ENCODE measurements around the gene CNTN1.

The CNTN1 gene

GRCh38 chr12:40980427-40980961 is 288.3 kb downstream of the CNTN1 start:
- DNase-seq = no peak

DNA sequence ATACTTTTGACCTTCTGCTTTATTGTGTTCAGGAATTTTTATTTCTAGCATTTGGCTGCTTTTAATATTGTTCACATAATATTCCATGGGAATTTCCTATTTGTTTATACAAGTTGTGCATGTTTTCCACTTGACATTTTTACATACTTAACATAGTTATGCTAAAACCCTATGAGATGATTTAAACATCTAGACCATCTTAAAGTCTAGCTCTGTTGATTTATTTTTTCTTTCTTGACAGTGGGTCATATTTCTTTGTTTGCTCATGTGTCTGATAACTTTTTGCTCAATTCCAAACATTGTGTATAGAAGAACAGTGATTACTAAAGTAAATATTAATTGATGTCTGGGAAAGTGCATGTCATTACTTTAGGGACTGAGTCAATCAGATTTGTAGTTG is 293.8 kb downstream of the CNTN1 start:
- DNase-seq = no peak

DNA sequence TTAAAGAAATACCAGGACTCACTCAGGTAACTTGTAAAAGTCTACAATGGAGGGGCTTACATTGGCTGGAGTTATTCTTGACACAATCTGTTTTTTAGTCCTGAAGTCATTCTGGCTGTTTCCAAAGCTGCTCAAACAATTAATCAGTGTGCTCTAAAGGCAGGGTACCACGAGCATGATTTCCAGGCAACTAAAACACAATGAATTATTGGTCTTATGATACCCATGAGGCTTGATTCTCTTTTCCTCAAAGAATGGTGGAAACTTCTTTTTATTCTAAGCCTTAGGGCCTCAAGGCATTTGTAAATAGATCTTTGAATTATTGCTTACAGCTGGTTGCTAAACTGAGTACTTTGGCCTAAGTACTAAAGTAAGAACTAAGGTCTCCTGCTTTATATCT is 296.1 kb downstream of the CNTN1 start:
- DNase-seq = no peak

DNA sequence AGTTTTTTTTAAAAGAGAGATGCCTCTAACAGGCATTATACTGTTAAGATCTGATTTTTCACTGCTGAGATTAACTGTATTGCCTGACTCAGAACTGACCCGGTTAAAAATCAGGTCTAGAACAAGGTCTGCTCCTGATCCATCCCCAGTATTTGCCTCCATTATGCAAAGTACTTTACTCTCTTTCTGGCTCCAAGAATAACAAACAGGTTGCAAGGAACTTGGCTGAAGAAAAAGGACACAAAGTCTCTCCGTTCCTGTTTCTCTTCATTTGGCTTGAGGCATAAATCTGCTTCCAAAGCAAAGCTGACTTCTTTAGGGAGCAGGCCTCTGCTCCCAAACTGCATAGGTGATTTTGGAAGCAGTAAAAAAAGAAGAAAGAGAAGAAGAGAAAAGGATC is 296.6 kb downstream of the CNTN1 start:
- DNase-seq = no peak

DNA sequence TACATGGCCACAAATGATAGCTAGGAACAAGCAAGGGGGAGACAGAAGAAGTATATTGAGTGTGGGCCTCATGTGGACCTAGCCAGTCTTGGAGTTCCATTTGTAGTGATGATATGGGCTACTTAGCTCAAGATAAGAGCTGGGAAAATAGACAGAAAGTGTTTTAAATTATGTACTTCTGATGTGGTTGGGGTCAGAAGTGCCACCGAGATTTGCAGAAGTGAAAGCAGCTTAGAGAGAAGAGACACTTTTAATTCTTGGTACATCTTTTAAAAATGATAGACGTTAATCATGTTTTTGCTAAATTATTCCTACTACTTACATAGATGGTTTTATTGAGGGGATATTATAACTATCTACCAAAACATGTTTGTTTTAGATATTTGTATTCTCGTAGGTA is 297.5 kb downstream of the CNTN1 start:
- no peak for DNase-seq

DNA sequence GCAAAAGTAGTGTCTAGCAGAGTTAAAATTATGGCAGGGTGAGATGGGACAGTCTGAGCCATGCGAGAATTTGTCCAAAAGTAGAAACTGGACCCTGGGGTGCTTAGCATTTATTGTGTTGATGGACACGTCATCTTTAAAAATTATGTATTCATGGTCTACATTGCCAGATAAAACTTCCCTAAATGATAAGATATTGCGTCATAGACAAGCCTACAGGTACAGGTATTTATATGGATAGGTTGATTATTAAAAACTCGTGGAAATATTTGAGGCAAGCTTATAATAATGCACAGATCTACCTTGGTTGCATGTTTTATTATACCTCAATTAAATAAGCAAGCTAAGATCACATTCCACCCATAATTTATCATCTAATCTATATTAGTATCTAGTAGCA is 299.9 kb downstream of the CNTN1 start:
- DNase-seq = no peak

- no peak for DNase-seq
Observed at GRCh38 chr12:40992674-40993073, 300.4 kb downstream of the CNTN1 start.

GRCh38 chr12:40993158-40993557 is 300.9 kb downstream of the CNTN1 start:
- DNase-seq = no peak

- no peak for DNase-seq
Observed at GRCh38 chr12:40996091-40996490, 303.9 kb downstream of the CNTN1 start.

DNA sequence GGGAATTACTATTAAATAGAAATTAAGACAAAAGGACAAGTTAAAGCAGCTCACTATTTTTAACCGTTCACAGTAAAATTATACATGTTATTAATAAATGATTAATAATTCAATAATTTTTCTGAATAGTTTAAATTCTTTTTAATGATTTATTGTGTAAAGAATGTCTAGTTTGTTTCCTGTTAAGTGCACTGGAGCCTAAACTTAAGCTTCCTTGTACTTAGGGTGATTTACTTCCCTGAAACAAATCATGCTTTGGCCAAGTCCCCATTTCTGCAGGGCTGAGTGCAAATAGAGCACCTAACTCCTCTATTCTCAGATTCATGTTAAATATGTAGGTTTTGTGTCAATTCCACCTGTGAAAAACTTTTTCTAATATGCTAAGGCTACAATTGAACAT is 307.0 kb downstream of the CNTN1 start:
- no peak for DNase-seq

GRCh38 chr12:41008472-41008871 is 316.2 kb downstream of the CNTN1 start:
- DNase-seq = no peak

- DNase-seq = no peak
Observed at GRCh38 chr12:41011939-41012338, 319.7 kb downstream of the CNTN1 start.

DNA sequence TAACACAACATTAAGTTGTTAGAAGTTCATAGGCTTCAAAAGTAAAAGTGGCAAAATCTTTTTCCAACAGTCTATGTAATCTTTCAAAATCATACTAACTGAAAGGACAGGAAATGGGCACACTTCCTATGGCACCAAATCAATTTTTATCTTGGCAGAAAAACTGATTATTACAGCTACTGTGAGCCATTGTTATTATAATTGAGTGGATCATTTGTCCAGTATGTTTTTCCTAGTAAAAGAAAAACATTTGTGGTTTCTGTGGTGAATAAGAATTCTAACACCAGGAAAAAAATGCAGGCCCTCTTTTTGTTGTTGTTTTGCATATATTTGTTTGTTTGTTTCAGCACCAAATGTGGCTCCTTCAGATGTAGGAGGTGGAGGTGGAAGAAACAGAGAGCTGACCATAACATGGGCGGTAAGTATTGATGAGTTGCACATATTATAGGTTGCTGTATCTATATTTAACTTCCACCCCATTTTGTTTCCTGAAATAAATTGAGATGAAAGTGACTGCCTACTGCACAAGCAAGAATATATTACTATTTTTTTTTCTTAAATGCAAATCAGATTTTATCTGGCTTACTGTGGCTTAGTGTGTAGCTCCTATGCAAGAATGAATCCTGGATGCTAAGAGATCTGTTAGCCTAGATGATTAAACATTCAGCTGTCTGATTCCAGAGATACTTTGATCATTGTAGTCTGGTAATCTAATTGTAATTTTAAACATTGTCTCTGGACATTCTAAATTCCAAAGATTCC is 321.8 kb downstream of the CNTN1 start:
- DNase-seq = no peak

DNA sequence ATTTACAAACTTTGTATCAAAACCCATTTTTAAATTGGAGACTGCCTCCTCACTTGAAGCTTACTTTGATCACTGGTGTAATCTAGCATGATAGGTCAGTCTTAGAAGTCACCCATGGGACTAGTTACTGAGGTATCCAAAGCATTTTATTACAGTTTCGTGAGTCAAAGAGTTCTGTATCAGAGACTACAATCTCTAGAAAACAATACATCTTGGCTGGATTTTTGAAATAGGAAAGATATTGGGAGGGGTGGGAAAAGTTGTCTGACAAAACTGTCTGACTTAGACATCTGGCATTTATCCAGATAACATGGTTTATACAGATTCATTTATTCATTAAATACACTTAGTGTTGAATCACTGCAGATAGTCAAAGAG is 322.4 kb downstream of the CNTN1 start:
- no peak for DNase-seq

DNA sequence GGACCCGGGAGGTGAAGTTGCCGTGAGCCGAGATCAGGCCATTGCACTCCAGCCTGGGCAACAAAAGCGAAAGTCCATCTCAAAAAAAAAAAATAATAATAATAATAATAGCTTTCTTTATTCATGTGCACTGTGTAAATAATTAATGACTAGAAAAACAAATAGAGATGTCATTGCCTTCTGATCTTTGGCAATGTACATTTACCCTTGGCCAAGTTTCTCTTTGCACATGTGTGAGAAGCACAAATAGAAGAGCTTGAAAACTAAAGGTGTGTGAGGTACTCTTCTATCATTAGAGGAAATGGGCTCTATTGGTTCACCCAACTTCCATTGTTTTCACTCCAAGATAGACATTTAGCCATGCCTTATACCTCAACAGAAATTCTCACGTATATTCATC is 325.8 kb downstream of the CNTN1 start:
- DNase-seq = no peak

DNA sequence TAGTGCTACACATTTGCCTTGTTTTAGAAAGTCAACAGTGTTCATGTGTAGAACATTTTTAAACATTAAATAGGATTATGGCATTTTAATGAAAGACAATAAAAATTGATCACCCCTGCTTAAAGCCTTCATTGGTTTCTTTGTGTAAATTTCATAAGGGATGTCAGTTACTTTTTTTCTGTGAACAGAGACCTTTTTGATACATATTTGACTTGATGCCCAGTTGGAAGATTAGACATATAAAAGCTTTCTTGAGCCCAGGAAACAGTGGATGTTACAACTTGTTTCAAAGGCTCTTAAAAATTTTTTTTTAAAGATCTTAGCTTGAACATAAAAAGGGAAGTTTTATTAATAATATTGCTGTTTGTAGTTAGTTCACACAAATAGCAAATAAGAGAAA is 327.2 kb downstream of the CNTN1 start:
- no peak for DNase-seq

GRCh38 chr12:41023836-41024235 is 331.6 kb downstream of the CNTN1 start:
- DNase-seq = no peak

GRCh38 chr12:41026151-41026550 is 333.9 kb downstream of the CNTN1 start:
- no peak for DNase-seq

DNA sequence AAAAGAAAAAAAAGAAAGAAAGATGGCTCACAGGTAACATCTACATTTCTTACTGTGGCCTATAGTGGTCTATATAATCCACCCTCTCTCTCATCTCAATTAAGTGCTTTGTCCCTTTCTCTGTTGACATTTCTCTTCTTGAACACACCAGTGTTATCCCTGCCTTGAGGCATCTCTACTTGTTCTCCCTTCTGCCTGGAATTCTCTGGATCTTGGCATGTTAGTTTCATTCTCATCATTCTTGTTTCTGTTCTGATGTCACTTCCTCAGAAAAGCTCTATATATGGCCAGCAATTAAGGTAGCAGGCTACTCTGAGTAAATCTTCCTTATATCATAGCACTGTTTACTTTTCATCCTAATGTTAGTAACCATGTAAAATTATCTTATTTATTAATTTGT is 340.1 kb downstream of the CNTN1 start:
- no peak for DNase-seq

- no peak for DNase-seq
Observed at GRCh38 chr12:41034686-41035085, 342.4 kb downstream of the CNTN1 start.

- DNase-seq = no peak
Observed at GRCh38 chr12:41039461-41039860, 347.2 kb downstream of the CNTN1 start.

GRCh38 chr12:41045509-41045908 is 353.3 kb downstream of the CNTN1 start:
- no peak for DNase-seq

- DNase-seq = no peak
Observed at GRCh38 chr12:41049033-41049432, 356.8 kb downstream of the CNTN1 start.

- no peak for DNase-seq
Observed at GRCh38 chr12:41051954-41052353, 359.7 kb downstream of the CNTN1 start.

DNA sequence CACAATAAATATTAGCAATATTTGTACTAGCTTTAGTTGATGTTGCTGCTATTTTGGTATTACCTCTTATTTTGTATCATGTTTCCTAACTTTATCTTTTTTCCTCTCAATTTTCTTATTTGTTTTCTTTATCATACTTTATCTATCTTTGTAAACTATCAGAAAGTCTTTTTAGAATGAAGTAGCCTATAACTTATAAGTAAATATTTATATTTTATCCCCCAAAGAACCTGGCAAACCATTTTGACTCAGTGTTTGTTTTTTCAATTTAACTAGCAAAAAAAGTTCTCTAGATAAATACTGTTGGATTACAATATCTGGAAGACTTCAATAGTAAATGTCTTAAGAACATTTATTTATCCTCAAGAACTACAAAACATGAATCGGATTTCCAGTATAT is 360.2 kb downstream of the CNTN1 start:
- DNase-seq = no peak

All from suppressor macrophage (primary cell).